GM19372 (cell line): ENCODE results near the gene KLF3.

ENCODE experiments used
- ATAC-seq: cut with Tn5 transposase; IDR thresholded peaks from one replicate; pipeline ENCODE4 v1.9.1; 2021; ENCODE audit warnings: mild to moderate bottlenecking, low read depth, moderate library complexity; ENCODE audit not compliant: unreplicated experiment

Gene KLF3

GRCh38 chr4:38672397-38673129, 8.6 kb downstream of the KLF3 start:
- no peak for ATAC-seq

DNA sequence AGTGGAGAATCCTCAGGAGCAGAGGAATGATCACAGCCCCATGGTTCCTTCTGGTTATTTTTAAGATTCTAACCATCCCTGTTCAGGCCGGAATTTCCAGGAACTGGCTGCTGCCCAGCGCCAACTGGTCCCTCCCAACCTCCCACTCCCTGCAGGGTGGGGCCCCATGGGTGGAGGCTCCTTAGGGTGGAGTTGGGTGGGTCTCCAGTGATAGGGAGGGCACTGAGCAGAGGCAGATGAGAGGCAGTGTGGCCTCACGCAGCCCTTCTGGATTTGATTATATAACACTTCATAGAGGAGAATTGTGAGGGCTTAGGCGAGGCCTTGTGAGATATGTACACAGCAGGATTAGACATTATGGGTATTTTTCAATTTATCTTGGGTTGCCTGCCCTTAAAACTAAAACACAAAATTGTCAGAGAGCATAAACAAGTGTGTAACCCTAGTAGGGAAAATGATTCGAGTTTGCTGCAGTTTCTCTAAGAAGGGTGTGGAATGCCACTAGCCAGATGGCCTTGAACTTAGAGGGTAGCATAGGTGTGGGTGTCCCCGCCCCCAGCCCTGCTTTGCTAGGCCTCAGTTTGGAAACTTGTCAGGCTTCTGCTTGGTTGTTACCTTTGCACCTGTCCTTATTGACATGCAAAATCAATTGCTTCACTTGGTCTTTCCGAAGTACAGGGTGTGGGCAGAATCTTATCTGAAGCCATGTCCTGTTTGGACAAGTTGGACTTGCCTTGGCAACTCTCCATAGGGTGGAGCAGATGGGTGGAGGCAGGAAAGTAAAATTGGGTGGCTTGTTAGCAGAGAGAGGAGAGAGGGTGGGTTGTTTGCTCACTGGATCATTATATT, 9.4 kb downstream of the KLF3 start:
- ATAC-seq, result no peak

DNA sequence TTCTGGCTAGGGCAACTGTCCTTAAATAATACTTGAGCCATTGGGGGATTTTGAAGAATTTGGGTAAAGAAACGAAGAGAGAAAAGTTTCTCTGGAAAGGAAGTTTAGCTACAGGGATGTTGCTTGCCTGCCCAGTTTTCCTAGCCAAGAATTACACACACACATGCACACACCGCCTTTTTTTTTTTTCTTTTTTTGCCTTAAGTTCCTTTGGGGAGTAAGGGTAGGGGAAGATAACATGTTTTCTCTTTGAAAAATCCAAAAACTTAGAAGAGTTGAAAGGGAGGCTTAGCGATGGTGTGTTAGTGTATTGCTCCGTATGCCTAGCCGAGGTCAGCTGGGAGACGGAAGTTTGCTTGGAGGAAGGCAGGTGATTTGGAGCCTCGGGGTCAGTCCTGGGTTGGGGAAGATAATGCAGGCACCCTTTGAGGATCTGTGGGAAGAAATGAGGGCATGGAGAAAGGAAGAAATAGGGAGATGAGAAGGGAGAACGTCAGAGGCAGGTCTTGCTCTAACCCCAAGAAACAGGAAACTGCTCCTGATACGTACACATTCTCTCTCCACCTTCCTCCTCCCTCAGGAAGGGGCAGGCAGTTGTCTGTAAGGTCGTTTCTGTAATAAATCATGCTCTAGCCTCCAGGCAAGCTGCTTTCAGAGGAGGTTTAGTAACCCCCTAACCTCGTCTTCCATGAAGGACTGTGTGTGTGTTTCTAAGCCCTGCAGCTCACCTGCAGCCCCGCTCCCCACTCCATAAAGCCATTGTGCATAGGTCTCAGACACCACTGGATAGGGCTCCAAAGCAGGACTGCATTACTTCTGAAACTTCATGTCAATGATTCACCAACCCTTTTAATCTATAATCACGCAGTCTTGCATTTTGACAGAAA, 10.5 kb downstream of the KLF3 start:
- no peak for ATAC-seq

GRCh38 chr4:38675146-38676121, 11.4 kb downstream of the KLF3 start:
- no peak for ATAC-seq

- ATAC-seq, result no peak
Observed at GRCh38 chr4:38676986-38677385, 13.0 kb downstream of the KLF3 start.

DNA sequence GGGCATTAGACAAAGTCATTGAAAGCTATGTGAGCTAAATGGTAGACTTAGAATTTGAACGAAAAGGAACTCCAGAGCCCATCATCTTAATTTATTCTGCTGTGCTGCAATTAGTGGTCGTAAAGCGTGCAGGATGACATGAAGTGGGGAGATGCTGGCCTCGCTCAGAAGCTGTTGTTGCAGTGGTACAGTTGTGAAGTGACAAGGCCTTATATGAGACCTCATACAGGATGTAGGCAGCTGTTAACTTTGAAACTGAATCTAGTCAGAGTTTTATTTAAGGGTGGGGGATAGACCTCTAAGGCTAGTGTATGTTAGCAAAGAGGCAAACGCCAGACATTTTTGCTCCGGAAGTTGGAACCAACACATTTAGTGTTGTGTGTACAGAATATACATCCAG, 13.4 kb downstream of the KLF3 start:
- no peak for ATAC-seq

DNA sequence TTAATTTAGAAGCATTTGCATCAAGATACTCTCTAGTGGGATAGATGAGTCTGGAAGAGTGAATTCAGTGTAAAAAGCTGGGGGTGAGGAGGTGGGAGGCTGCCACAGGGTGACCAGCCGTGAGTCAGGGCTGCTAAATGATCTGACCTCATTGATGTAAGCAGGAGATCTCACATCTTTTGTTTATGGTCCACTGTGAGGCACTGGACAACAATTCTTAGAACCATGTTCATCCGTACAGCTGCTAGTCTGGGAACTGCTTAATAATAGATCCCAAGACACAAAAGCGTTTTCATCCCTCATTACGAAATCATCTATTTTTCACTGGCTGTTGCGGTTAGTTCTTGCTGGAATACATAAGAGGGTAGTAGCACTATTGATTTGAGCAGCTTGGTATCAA, 14.1 kb downstream of the KLF3 start:
- no peak for ATAC-seq

GRCh38 chr4:38679921-38680320, 15.9 kb downstream of the KLF3 start:
- ATAC-seq, result no peak

GRCh38 chr4:38681281-38681991, 17.4 kb downstream of the KLF3 start:
- ATAC-seq, result no peak

- ATAC-seq, result no peak
Observed at GRCh38 chr4:38682336-38682735, 18.3 kb downstream of the KLF3 start.

DNA sequence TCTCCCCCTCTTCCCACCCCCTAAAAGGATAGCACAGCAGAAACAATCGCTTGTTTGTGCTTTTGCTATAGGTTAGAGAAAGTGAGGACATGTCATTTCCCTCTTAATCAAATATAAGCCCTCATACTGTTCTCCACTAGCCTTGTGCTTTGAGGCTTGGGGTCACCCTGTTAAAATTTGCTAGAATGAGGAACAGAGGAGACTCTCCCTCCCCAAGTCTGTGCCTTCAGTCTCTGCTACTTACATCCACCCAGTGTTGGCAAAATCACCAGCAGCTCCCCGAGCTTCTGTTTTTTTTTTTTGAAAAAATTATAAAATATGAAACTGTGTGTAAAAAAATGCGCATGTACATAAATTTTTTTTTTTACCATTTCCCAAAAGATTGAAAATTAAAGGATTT, 19.3 kb downstream of the KLF3 start:
- no peak for ATAC-seq

DNA sequence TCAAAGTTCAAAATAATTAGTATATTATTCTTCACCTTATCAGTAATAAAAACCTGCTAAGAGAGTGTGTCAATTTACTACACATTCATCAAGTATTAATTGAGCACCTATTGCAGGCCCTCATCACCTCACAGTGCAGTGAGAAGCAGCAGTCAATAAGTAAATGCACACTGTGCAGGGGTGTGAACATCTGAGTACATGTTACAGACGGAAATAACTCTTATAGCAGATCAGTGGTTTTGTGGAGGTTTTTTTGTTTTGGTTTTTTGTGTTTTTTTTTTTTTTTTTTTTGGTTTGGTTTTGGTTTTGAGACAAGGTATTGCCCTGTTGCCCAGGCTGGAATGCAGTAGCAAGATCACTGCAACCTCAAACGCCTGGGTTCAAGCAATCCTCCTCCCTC, 20.3 kb downstream of the KLF3 start:
- ATAC-seq, result no peak

- no peak for ATAC-seq
Observed at GRCh38 chr4:38684951-38685844, 21.2 kb downstream of the KLF3 start.

DNA sequence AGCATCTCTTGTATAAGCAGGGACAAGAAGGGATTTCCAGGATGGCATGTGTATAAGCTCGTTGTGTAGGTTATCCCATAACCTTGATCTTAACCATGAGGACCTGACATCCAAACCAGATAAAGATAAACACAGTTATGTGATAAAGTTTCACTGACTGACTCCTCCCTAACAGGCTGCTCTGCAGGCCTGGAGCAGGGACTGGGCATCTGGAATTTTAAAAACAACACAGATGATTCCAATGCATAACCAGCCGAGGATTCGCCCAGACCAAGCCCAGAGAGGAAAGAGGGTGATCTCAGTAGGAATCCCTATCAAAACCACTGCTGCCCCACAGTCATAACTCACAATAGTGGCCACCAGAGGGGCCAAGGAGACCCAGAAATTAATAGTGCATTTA, 22.7 kb downstream of the KLF3 start:
- no peak for ATAC-seq

- ATAC-seq, result no peak
Observed at GRCh38 chr4:38687571-38688011, 23.6 kb downstream of the KLF3 start.

DNA sequence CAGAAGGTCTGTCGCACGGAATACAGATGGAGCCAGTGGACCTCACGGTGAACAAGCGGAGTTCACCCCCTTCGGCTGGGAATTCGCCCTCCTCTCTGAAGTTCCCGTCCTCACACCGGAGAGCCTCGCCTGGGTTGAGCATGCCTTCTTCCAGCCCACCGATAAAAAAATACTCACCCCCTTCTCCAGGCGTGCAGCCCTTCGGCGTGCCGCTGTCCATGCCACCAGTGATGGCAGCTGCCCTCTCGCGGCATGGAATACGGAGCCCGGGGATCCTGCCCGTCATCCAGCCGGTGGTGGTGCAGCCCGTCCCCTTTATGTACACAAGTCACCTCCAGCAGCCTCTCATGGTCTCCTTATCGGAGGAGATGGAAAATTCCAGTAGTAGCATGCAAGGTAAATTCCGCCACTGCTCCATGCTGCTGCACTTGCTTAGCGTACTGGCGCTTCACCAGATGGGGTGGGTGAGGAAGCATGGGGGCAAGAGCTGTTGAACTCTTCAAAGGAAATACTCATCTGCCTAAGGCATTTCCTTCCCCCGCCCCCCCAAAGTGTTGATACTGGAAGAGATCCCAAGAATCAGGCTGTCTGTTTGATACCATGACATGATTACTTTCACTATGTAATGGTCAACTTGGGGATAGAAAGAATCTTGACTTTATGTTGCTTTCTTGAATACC, 24.8 kb downstream of the KLF3 start:
- ATAC-seq, result no peak

DNA sequence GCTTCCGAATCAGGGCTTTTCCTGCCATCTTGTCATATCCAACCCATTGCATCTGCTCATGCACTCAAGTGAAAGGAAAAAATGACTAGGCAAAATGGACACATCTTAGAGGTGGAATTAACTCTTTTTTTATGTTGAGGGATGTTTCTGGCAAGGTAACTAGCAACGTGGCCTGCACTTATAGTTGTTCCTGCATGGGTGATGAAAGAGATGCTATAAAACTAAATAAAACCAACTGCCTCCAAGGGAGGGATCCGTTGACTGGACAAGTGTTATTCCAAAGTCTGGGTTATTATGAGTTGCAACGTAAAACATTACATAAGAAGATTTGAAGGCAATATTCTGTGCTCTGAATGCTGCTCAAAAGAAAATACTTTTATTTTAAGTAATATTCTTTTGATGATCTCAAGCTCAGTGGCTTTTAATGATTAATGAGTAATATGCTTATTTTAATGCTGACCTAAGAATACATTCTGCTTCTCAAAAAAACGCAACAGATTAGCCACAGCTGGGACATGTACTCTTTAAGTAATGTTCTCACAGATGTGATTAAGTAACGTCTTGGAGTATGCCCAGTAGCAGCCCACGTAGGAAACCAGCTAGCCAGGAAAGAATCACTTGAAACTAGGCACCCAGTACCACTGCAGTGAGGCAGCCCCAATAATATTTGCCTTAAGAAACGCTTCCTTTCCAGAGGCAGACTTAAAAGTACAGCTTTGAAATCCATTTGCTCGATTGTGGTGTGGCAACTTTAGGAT, 27.4 kb downstream of the KLF3 start:
- no peak for ATAC-seq
